ENCODE results near the gene COA5.

Gene COA5

DNA sequence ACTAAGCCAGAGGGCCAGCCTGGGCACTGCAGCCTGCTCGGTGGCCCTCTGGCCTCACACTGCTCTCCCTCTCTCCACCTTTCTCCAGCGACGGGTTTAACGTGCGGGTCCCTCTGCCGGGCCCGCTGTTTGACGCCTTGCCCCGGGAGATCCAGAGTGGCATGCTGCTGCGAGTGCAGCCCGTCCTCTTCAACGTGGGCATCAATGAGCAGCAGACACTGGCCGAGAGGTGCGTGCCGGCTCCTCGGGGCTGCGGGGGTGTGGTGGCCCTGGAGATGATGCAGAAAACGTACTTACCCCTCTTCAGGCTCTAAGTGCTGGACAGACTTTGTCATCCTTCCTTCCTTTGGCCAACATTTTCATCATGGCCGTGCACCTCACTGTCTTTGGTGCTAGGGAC, 42.4 kb downstream of the COA5 start:
- TF ChIP-seq, protein P1, sequence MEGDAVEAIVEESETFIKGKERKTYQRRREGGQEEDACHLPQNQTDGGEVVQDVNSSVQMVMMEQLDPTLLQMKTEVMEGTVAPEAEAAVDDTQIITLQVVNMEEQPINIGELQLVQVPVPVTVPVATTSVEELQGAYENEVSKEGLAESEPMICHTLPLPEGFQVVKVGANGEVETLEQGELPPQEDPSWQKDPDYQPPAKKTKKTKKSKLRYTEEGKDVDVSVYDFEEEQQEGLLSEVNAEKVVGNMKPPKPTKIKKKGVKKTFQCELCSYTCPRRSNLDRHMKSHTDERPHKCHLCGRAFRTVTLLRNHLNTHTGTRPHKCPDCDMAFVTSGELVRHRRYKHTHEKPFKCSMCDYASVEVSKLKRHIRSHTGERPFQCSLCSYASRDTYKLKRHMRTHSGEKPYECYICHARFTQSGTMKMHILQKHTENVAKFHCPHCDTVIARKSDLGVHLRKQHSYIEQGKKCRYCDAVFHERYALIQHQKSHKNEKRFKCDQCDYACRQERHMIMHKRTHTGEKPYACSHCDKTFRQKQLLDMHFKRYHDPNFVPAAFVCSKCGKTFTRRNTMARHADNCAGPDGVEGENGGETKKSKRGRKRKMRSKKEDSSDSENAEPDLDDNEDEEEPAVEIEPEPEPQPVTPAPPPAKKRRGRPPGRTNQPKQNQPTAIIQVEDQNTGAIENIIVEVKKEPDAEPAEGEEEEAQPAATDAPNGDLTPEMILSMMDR (IDR thresholded peaks at IDR 0.05; ENCODE audit: borderline replicate concordance, control extremely low read depth, extremely low read depth, insufficient read depth, missing control alignments), result no peak
- DNase-seq (ENCODE audit: low spot score), result no peak
- in situ Hi-C loops (cut with MboI; ENCODE audit: low sequenced_read_pairs, unreplicated experiment), result no loop called here

DNA sequence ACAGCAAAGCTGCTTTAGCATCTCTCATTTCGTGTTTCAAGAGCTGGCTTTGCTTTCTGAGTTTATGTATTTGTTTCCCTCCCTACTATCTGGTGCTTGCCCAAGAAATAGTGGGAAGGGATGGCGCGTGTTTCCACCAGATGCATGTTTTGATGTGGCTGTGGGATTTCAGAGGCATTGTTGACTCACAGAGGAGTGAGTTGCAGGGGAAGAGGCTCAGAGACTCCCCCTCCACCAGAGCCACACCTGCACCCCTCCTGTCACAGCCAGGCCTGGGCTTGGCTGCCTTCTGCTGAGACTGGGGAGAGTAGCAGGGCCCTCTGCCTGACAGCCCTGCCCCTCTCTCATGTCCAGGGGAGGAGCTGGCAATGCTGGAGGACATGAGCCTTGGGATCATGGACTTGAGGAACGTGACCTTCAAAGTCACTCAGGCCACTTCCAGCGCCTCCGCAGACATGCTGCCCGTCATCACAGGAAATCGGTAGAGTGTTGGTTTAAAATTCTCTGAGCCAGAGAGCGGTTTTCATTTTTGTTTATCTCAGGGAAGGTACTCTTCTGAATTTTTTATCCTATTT, 42.9 kb downstream of the COA5 start:
- TF ChIP-seq, protein P1 (IDR thresholded peaks at IDR 0.05; ENCODE audit: borderline replicate concordance, control extremely low read depth, extremely low read depth, insufficient read depth, missing control alignments), result no peak
- in situ Hi-C loops (cut with MboI; ENCODE audit: low sequenced_read_pairs, unreplicated experiment), result no loop called here
- DNase-seq (ENCODE audit: low spot score), result no peak

DNA sequence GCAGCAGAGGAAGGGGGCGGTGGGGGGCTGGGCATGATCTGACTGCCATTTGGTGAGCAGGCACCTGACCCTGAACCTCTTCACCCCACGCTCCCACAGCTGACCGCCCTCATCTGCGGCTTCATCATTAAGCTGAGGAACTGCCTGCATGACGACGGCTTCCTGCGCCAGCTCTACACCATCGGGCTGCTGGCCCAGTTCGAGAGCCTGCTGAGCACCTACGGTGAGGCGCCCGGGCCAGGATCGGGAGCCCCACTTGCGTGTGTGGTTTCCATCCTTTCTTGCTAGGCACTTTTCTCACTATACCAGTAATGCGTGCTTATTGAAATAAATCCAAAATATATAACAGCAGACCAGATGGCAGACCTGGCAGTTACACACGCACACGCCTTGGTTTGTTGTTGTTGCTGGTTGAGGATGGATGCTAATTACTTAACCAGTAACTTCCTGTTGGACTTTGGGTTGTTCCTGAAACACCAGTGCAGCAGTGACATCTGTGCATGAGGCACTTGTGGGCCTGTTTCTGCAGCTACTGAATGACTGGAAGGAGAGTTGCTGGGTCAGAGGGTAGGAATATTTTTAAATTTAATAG, 43.7 kb downstream of the COA5 start:
- TF ChIP-seq, protein P1 (IDR thresholded peaks at IDR 0.05; ENCODE audit: borderline replicate concordance, control extremely low read depth, extremely low read depth, insufficient read depth, missing control alignments), result no peak
- DNase-seq (ENCODE audit: low spot score), result no peak
- in situ Hi-C loops (cut with MboI; ENCODE audit: low sequenced_read_pairs, unreplicated experiment), result no loop called here

DNA sequence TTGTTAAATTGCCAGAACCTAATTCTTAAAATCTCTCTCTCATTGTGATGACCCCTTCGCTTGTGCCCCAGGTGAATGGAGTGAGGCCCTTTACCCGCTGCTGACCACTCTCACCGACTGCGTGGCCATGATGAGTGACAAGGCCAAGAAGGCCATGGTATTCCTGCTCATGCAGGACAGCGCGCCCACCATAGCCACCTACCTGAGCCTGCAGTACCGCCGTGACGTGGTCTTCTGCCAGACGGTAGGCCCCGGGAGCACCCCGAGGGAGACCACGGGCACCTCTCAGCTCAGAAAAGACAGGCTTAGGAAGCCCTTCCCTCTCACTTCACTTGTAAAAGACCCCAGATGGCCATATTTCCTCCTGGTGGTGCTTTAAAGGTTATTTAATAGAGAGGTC, 44.9 kb downstream of the COA5 start:
- in situ Hi-C loops (cut with MboI; ENCODE audit: low sequenced_read_pairs, unreplicated experiment), result no loop called here
- DNase-seq (ENCODE audit: low spot score), result no peak
- TF ChIP-seq, protein P1 (IDR thresholded peaks at IDR 0.05; ENCODE audit: borderline replicate concordance, control extremely low read depth, extremely low read depth, insufficient read depth, missing control alignments), result no peak

DNA sequence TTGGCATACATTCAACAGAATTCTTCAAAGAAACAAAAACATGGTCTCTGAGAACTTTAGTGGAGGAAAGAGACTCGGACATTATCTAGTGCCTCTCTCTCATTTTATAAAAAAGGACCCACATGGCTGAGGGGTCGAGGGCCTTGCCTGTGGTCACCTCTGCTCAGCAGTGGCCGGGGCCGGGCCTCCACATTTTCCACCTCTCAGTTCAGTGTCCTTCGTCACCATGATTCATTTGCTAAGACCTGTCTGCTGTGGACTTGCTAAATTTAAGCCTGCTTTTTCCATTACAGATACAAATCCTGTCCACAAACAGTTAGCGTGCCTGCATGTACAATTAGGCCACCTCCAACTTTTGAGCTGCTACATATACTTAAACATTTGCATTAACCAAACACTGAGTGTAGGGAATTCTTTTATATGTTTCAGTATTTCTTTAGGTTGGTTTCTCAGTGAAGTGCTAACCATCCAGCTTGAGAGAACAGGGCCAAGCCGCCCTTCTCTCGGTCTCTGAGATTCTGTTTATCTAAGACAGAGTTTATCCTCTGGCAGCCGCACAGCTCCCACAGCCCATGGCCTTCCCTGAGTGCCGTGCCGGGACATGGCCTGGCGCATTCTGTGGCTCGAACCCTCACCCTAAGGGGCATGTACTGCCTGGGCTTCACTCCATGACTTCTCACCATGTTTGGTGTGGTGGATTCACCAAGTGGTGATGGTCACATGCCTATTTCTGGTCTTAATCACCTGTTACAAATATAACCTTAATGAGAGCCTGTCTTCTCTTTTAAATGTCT, 46.2 kb downstream of the COA5 start:
- TF ChIP-seq, protein P1 (IDR thresholded peaks at IDR 0.05; ENCODE audit: borderline replicate concordance, control extremely low read depth, extremely low read depth, insufficient read depth, missing control alignments), result no peak
- in situ Hi-C loops (cut with MboI; ENCODE audit: low sequenced_read_pairs, unreplicated experiment), result no loop called here
- peak; percentile 49 for DNase-seq (ENCODE audit: low spot score)

DNA sequence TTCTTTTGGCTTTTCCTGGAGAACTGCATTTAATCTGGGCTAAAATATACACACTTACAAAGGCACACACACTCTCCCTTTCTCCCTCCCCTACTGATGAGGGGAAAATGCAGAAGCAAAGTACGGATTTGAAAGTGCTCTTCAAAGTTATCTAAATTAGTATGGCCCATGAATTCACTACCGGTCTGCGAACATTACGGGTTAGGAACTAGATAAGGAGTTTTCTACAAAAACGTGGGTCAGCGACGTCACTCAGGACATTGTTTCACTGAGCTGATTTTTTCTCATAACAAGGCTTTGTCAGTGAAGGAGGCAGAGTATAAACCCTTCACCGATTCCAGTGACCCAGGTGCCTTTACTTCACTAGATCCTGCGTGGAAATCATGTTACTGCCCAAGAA, 47.3 kb downstream of the COA5 start:
- in situ Hi-C loops (cut with MboI; ENCODE audit: low sequenced_read_pairs, unreplicated experiment), result no loop called here
- DNase-seq (ENCODE audit: low spot score), result no peak
- TF ChIP-seq, protein P1 (IDR thresholded peaks at IDR 0.05; ENCODE audit: borderline replicate concordance, control extremely low read depth, extremely low read depth, insufficient read depth, missing control alignments), result no peak

All from GM13976 (cell line).